HEK293 (cell line): Measurements from ENCODE around the gene TAPBP.

Source experiments
- EGR2 ChIP-seq: fragments of 450-650 bp; formaldehyde crosslinking; IDR thresholded peaks from 2 replicates; pipeline ENCODE4 v1.5.1; 2016; ENCODE audit warnings: low read depth, missing biosample characterization, missing genetic modification characterization
- IKZF3 ChIP-seq: fragments of 450-650 bp; IDR thresholded peaks from 2 replicates; pipeline ENCODE4 v1.5.0; 2018; ENCODE audit warnings: missing biosample characterization, mild to moderate bottlenecking, missing genetic modification characterization, moderate library complexity
- KLF17 ChIP-seq: fragments of 450-650 bp; formaldehyde crosslinking; IDR thresholded peaks from 2 replicates; pipeline ENCODE4 v1.5.1; 2016; ENCODE audit warnings: missing biosample characterization, missing genetic modification characterization
- MYNN ChIP-seq: fragments of 450-650 bp; formaldehyde crosslinking; IDR thresholded peaks from 2 replicates; pipeline ENCODE4 v1.5.1; 2016; ENCODE audit warnings: missing biosample characterization, missing genetic modification characterization, borderline replicate concordance
- SP2 ChIP-seq: fragments of 450-650 bp; formaldehyde crosslinking; IDR thresholded peaks from 2 replicates; pipeline ENCODE4 v1.5.1; 2016; ENCODE audit warnings: missing biosample characterization, missing genetic modification characterization
- ZBTB10 ChIP-seq: fragments of 450-650 bp; formaldehyde crosslinking; IDR thresholded peaks from 2 replicates; pipeline ENCODE4 v1.5.1; 2016; ENCODE audit warnings: missing biosample characterization, missing genetic modification characterization
- ZBTB8A ChIP-seq: fragments of 450-650 bp; formaldehyde crosslinking; IDR thresholded peaks from 2 replicates; pipeline ENCODE4 v1.5.1; 2016; ENCODE audit warnings: missing biosample characterization, missing genetic modification characterization
- ZEB2 ChIP-seq: fragments of 450-650 bp; formaldehyde crosslinking; IDR thresholded peaks from 2 replicates; pipeline ENCODE4 v1.5.1; 2016; ENCODE audit warnings: missing biosample characterization, missing genetic modification characterization
- ZNF10 ChIP-seq: fragments of 450-650 bp; formaldehyde crosslinking; IDR thresholded peaks from 2 replicates; pipeline ENCODE4 v1.5.1; 2017; ENCODE audit warnings: missing biosample characterization, missing genetic modification characterization
- ZNF112 ChIP-seq: fragments of 450-650 bp; formaldehyde crosslinking; IDR thresholded peaks from 2 replicates; pipeline ENCODE4 v1.5.0; 2017; ENCODE audit warnings: missing biosample characterization, missing genetic modification characterization
- ZNF2 ChIP-seq: fragments of 450-650 bp; formaldehyde crosslinking; IDR thresholded peaks from 2 replicates; pipeline ENCODE4 v1.5.1; 2016; ENCODE audit warnings: missing biosample characterization, missing genetic modification characterization
- ZNF202 ChIP-seq: fragments of 450-650 bp; formaldehyde crosslinking; IDR thresholded peaks from 2 replicates; pipeline ENCODE4 v1.5.1; 2016; ENCODE audit warnings: missing biosample characterization, missing genetic modification characterization, borderline replicate concordance
- ZNF391 ChIP-seq: fragments of 450-650 bp; formaldehyde crosslinking; IDR thresholded peaks from 2 replicates; pipeline ENCODE4 v1.5.1; 2016; ENCODE audit warnings: low read depth, missing biosample characterization, missing genetic modification characterization, borderline replicate concordance
- ZNF394 ChIP-seq: fragments of 450-650 bp; formaldehyde crosslinking; IDR thresholded peaks from 2 replicates; pipeline ENCODE4 v1.5.1; 2016; ENCODE audit warnings: missing biosample characterization, missing genetic modification characterization, mild to moderate bottlenecking, moderate library complexity, borderline replicate concordance
- ZNF416 ChIP-seq: fragments of 450-650 bp; formaldehyde crosslinking; IDR thresholded peaks from 2 replicates; pipeline ENCODE4 v1.5.1; 2016; ENCODE audit warnings: missing biosample characterization, missing genetic modification characterization
- ZNF530 ChIP-seq: fragments of 450-650 bp; formaldehyde crosslinking; IDR thresholded peaks from 2 replicates; pipeline ENCODE4 v1.5.1; 2016; ENCODE audit warnings: low read depth, missing biosample characterization, missing genetic modification characterization
- ZNF585B ChIP-seq: fragments of 450-650 bp; formaldehyde crosslinking; IDR thresholded peaks from 2 replicates; pipeline ENCODE4 v1.5.1; 2016; ENCODE audit warnings: missing biosample characterization, missing genetic modification characterization
- ZNF596 ChIP-seq: fragments of 450-650 bp; IDR thresholded peaks from 2 replicates; pipeline ENCODE4 v1.5.0; 2018; ENCODE audit warnings: missing biosample characterization, mild to moderate bottlenecking, missing genetic modification characterization, moderate library complexity
- ZNF600 ChIP-seq: fragments of 450-650 bp; formaldehyde crosslinking; IDR thresholded peaks from 2 replicates; pipeline ENCODE4 v1.5.1; 2016; ENCODE audit warnings: missing biosample characterization, missing genetic modification characterization
- ZNF629 ChIP-seq: fragments of 450-650 bp; formaldehyde crosslinking; IDR thresholded peaks from 2 replicates; pipeline ENCODE4 v1.5.1; 2017; ENCODE audit warnings: missing biosample characterization, missing genetic modification characterization
- ZNF664 ChIP-seq: fragments of 450-650 bp; formaldehyde crosslinking; IDR thresholded peaks from 2 replicates; pipeline ENCODE4 v1.5.1; 2016; ENCODE audit warnings: missing biosample characterization, missing genetic modification characterization
- ZNF701 ChIP-seq: fragments of 450-650 bp; formaldehyde crosslinking; IDR thresholded peaks from 2 replicates; pipeline ENCODE4 v1.5.1; 2016; ENCODE audit warnings: missing biosample characterization, missing genetic modification characterization
- ZNF707 ChIP-seq: fragments of 450-650 bp; formaldehyde crosslinking; IDR thresholded peaks from 2 replicates; pipeline ENCODE4 v1.5.1; 2016; ENCODE audit warnings: missing biosample characterization, missing genetic modification characterization
- ZNF776 ChIP-seq: fragments of 450-650 bp; formaldehyde crosslinking; IDR thresholded peaks from 2 replicates; pipeline ENCODE4 v1.5.0; 2017; ENCODE audit warnings: missing biosample characterization, missing genetic modification characterization, borderline replicate concordance
- ZSCAN16 ChIP-seq: fragments of 450-650 bp; formaldehyde crosslinking; IDR thresholded peaks from 2 replicates; pipeline ENCODE4 v1.5.1; 2016; ENCODE audit warnings: missing biosample characterization, missing genetic modification characterization
- TF ChIP-seq, protein P1 (sequence below): fragments of 450-650 bp; formaldehyde crosslinking; IDR thresholded peaks from 2 replicates; pipeline ENCODE4 v1.5.1; 2016; ENCODE audit warnings: missing biosample characterization, missing genetic modification characterization
- TF ChIP-seq, protein P2 (sequence below): sonication (generic); formaldehyde crosslinking; IDR thresholded peaks from 2 replicates; pipeline ENCODE4 v1.8.1; 2022; ENCODE audit warnings: mild to moderate bottlenecking, moderate library complexity, missing genetic modification reagents

TAPBP gene

GRCh38 chr6:33314515-33314942 lies 651 bp upstream of the TAPBP start (continued):
- TF ChIP-seq ZNF664 = no peak
- no peak for TF ChIP-seq MYNN (tag by site-specific recombination)
- TF ChIP-seq, protein P1, sequence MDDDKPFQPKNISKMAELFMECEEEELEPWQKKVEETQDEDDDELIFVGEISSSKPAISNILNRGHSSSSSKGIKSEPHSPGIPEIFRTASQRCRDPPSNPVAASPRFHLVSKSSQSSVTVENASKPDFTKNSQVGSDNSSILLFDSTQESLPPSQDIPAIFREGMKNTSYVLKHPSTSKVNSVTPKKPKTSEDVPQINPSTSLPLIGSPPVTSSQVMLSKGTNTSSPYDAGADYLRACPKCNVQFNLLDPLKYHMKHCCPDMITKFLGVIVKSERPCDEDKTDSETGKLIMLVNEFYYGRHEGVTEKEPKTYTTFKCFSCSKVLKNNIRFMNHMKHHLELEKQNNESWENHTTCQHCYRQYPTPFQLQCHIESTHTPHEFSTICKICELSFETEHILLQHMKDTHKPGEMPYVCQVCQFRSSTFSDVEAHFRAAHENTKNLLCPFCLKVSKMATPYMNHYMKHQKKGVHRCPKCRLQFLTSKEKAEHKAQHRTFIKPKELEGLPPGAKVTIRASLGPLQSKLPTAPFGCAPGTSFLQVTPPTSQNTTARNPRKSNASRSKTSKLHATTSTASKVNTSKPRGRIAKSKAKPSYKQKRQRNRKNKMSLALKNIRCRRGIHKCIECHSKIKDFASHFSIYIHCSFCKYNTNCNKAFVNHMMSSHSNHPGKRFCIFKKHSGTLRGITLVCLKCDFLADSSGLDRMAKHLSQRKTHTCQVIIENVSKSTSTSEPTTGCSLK (tag by site-specific recombination) = no peak
- TF ChIP-seq ZNF629 (tag by site-specific recombination) = 0 out of 2 replicates have a peak, but pooled peaks have one; percentile 8
- no peak for TF ChIP-seq ZNF600
- TF ChIP-seq ZNF585B (tag by site-specific recombination) = no peak
- TF ChIP-seq ZSCAN16 (tag by site-specific recombination) = no peak
- no peak for TF ChIP-seq ZNF416 (tag by site-specific recombination)
- peak; percentile 57; the same call in 1 of the 2 replicates for TF ChIP-seq KLF17 (tag by site-specific recombination)
- peak; percentile 40 for TF ChIP-seq SP2 (tag by site-specific recombination)
- no peak for TF ChIP-seq ZBTB10 (tag by site-specific recombination)
- TF ChIP-seq, protein P2, sequence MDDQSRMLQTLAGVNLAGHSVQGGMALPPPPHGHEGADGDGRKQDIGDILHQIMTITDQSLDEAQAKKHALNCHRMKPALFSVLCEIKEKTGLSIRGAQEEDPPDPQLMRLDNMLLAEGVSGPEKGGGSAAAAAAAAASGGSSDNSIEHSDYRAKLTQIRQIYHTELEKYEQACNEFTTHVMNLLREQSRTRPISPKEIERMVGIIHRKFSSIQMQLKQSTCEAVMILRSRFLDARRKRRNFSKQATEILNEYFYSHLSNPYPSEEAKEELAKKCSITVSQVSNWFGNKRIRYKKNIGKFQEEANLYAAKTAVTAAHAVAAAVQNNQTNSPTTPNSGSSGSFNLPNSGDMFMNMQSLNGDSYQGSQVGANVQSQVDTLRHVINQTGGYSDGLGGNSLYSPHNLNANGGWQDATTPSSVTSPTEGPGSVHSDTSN (CRISPR knock-in tag) = no peak
- no peak for TF ChIP-seq ZNF776
- peak; percentile 86; the same call in 1 of the 2 replicates for TF ChIP-seq EGR2 (tag by site-specific recombination)
- TF ChIP-seq ZEB2 (tag by site-specific recombination) = no peak
- TF ChIP-seq ZNF530 (tag by site-specific recombination) = no peak
- no peak for TF ChIP-seq ZNF701 (tag by site-specific recombination)
- no peak for TF ChIP-seq ZNF202 (tag by site-specific recombination)
- TF ChIP-seq ZNF2 (tag by site-specific recombination) = no peak; the same call in 1 of the 2 replicates
- TF ChIP-seq ZNF112 (tag by site-specific recombination) = no peak
- TF ChIP-seq ZNF394 (tag by site-specific recombination) = no peak
- no peak for TF ChIP-seq ZNF10 (tag by site-specific recombination)
- no peak for TF ChIP-seq ZNF391 (tag by site-specific recombination)
- TF ChIP-seq ZNF707 (tag by site-specific recombination) = no peak
- peak; percentile 69; the same call in 1 of the 2 replicates for TF ChIP-seq IKZF3 (tag by site-specific recombination)
- no peak for TF ChIP-seq ZNF596 (tag by site-specific recombination)
- TF ChIP-seq ZBTB8A = no peak
